HUES64 (cell line): ENCODE results near the gene PTRHD1.
"Not testable (repeated sequence)": the region's sequence is repeated elsewhere in the genome, so short reads cannot be mapped to it uniquely, and the experiment has no call there.

Experiments used
- H3K27ac ChIP-seq: 2 replicates; pipeline ENCODE4 v1.7.0; 2013; ENCODE audit warnings: low read depth, low read length, inconsistent platforms
- H3K27me3 ChIP-seq: 2 replicates; pipeline ENCODE4 v1.6.1; 2013; ENCODE audit warnings: mild to moderate bottlenecking, low read length; ENCODE audit not compliant: insufficient read depth
- H3K36me3 ChIP-seq: 2 replicates; pipeline ENCODE4 v1.6.1; 2013; ENCODE audit warnings: mild to moderate bottlenecking, low read length; ENCODE audit not compliant: insufficient read depth
- H3K4me1 ChIP-seq: 2 replicates; pipeline ENCODE4 v1.6.1; 2013; ENCODE audit warnings: mild to moderate bottlenecking, low read length, moderate library complexity; ENCODE audit not compliant: insufficient read depth
- H3K4me3 ChIP-seq: 2 replicates; pipeline ENCODE4 v1.5.1; 2013; ENCODE audit warnings: mild to moderate bottlenecking, low read length, moderate library complexity
- H3K9ac ChIP-seq: 2 replicates; pipeline ENCODE4 v1.6.1; 2013; ENCODE audit warnings: mild to moderate bottlenecking, low read depth, low read length
- H3K9me3 ChIP-seq: 2 replicates; pipeline ENCODE4 v1.6.1; 2013; ENCODE audit warnings: low read depth, low read length; ENCODE audit not compliant: insufficient read depth
- WGBS: fragments of 150-250, 120-280 bp; methylation state at CpG from one replicate; pipeline ENCODE4 v1.1.7; 2013; ENCODE audit warnings: missing lambda C conversion rate; 5-methylcytosine and 5-hydroxymethylcytosine counted together

Gene PTRHD1

DNA sequence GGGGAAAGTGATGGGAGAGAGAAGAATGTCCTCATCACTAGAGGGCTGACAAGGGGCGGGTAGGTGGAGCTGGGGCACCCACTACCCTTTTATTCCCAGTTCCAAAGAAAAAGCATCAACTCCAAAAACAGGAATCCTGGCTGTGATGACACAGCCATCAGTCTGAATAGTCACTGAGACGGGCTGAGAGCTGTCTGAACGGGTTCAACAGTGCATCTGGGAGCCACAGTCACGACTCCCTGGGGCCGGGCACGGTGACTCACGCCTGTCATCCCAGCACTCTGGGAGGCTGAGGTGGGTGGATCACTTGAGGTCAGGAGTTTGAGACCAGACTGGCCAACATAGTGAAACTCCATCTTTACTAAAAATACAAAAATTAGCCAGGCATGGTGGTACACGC lies 42.2 kb upstream of the PTRHD1 start:
- H3K36me3 ChIP-seq: peaks cover 32% of the 10 kb centered on the region
- H3K27me3 ChIP-seq: not testable (repeated sequence)

GRCh38 chr2:24834733-24835395 lies 41.7 kb upstream of the PTRHD1 start:
- no peaks in the 10 kb centered on the region for H3K27me3 ChIP-seq
- H3K9me3 ChIP-seq: no peaks in the 10 kb centered on the region
- H3K27ac ChIP-seq: no peak overlapping the region
- peaks cover 32% of the 10 kb centered on the region for H3K36me3 ChIP-seq
- 94% methylated on average over 20 of the region's 20 CpGs for WGBS
- peaks cover 14% of the 10 kb centered on the region for H3K4me1 ChIP-seq
- H3K4me3 ChIP-seq: no peak overlapping the region
- no peak overlapping the region for H3K9ac ChIP-seq

More for the DNA sequence above, 42.2 kb upstream of the PTRHD1 start:
- WGBS: 92% methylated on average over 8 of the region's 8 CpGs
- H3K27ac ChIP-seq, H3K9ac ChIP-seq, H3K9me3 ChIP-seq, H3K4me3 ChIP-seq: not testable (repeated sequence)
- H3K4me1 ChIP-seq: peaks cover 14% of the 10 kb centered on the region

- no peak overlapping the region for H3K27ac ChIP-seq
- no peak overlapping the region for H3K9ac ChIP-seq
- peaks cover 32% of the 10 kb centered on the region for H3K36me3 ChIP-seq
- no peak overlapping the region for H3K4me3 ChIP-seq
- no peaks in the 10 kb centered on the region for H3K9me3 ChIP-seq
- no peaks in the 10 kb centered on the region for H3K27me3 ChIP-seq
- WGBS: 92% methylated on average over 32 of the region's 32 CpGs
- peaks cover 14% of the 10 kb centered on the region for H3K4me1 ChIP-seq
Observed at GRCh38 chr2:24833821-24834732, 40.9 kb upstream of the PTRHD1 start.

GRCh38 chr2:24832931-24833701 lies 39.9 kb upstream of the PTRHD1 start:
- peaks cover 32% of the 10 kb centered on the region for H3K36me3 ChIP-seq
- 0 out of 2 replicates have a peak overlapping the region, but pooled peaks have one; percentile 13 for H3K27ac ChIP-seq
- H3K27me3 ChIP-seq: no peaks in the 10 kb centered on the region
- 51% methylated on average over 22 of the region's 22 CpGs for WGBS
- no peak overlapping the region for H3K4me3 ChIP-seq
- no peaks in the 10 kb centered on the region for H3K9me3 ChIP-seq
- H3K9ac ChIP-seq: no peak overlapping the region
- peaks cover 14% of the 10 kb centered on the region for H3K4me1 ChIP-seq

DNA sequence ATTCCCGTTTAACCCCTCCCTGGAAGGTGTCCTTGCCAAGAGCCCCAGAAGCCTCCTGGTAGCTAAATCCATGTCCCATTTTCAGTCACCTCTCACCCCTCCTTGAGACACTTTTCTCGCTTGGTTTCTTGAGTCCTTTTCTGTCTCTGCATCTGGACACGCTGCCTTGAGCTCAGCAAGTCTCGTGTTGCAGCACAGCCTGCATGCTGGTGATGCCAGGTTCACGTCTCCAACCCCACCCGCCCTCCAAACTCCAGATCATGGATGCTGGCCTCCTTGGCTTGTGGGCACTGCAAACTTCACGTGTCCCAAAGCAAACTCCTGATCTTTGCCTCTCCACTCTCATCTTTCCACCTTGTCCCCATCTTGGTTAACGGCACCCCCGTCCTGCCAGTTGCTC lies 39.3 kb upstream of the PTRHD1 start:
- Histone ChIP-seq H3K27ac (0 out of 2 replicates have a peak overlapping the region, but pooled peaks have one; percentile 13), H3K4me3 (no peak overlapping the region), H3K9me3 (no peaks in the 10 kb centered on the region), H3K27me3 (no peaks in the 10 kb centered on the region), H3K36me3 (peaks cover 30% of the 10 kb centered on the region), H3K9ac (no peak overlapping the region; the same call in 1 of the 2 replicates), H3K4me1 (peaks cover 14% of the 10 kb centered on the region)
- 69% methylated on average over 9 of the region's 9 CpGs for WGBS

- Histone ChIP-seq H3K27ac (no peak overlapping the region), H3K4me1 (peaks cover 14% of the 10 kb centered on the region), H3K36me3 (peaks cover 26% of the 10 kb centered on the region), H3K4me3 (no peak overlapping the region), H3K9ac (no peak overlapping the region; the same call in 1 of the 2 replicates), H3K9me3 (no peaks in the 10 kb centered on the region), H3K27me3 (no peaks in the 10 kb centered on the region)
- WGBS: 62% methylated on average over 14 of the region's 14 CpGs
Observed at GRCh38 chr2:24832073-24832461, 38.9 kb upstream of the PTRHD1 start.

GRCh38 chr2:24831221-24832072 lies 38.3 kb upstream of the PTRHD1 start:
- Histone ChIP-seq H3K9me3 (no peaks in the 10 kb centered on the region), H3K36me3 (peaks cover 24% of the 10 kb centered on the region), H3K4me1 (peaks cover 14% of the 10 kb centered on the region), H3K9ac (no peak overlapping the region), H3K4me3 (no peak overlapping the region), H3K27ac (no peak overlapping the region), H3K27me3 (no peaks in the 10 kb centered on the region)
- 89% methylated on average over 14 of the region's 18 CpGs for WGBS

DNA sequence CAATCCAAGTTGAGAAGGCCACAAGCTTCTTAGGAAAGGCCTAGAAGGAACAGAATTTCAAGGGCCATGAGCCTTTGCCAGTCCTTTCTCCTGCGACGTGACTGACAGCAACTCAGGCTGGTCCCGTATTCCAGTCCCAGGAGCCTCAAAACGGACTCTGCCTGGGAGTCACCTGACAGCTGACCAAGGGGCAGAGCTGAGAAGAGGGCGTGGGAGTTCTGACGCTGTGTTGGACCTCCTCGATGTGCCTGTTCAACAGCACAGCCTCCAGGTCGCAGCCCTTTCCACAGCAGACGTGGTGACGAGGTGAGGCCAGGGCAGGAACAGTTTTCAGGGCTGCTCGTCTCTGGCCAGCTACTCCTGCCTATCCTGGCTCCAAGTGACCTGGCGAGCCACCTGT lies 37.6 kb upstream of the PTRHD1 start:
- 95% methylated on average over 12 of the region's 12 CpGs for WGBS
- peaks cover 23% of the 10 kb centered on the region; the same call in 1 of the 2 replicates for H3K36me3 ChIP-seq
- no peaks in the 10 kb centered on the region for H3K27me3 ChIP-seq
- H3K27ac ChIP-seq: no peak overlapping the region
- H3K4me1 ChIP-seq: peaks cover 14% of the 10 kb centered on the region
- H3K4me3 ChIP-seq: no peak overlapping the region
- no peaks in the 10 kb centered on the region for H3K9me3 ChIP-seq
- no peak overlapping the region for H3K9ac ChIP-seq

DNA sequence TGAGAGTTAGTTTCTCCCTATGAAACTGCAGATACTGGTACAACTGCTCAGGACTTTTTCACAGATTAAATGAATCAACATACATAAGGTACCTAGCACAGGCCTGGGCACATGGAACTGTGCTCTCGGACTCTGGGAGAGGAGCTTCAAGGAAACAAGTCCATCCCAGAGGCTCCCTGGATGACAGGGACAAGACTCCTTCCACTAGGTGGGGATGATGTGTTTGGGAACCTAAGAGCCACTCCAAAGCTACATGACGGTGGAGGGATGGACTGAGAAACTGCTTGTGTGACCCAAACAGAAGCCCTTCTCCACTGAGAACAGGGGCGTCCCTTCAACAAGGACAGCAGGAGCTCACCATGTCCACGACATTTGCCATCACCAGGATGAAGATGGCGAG lies 37.2 kb upstream of the PTRHD1 start:
- Histone ChIP-seq H3K36me3 (peaks cover 23% of the 10 kb centered on the region; the same call in 1 of the 2 replicates), H3K4me3 (no peak overlapping the region), H3K9ac (no peak overlapping the region), H3K27me3 (no peaks in the 10 kb centered on the region), H3K27ac (no peak overlapping the region), H3K4me1 (peaks cover 14% of the 10 kb centered on the region), H3K9me3 (no peaks in the 10 kb centered on the region)
- 85% methylated on average over 5 of the region's 5 CpGs for WGBS

DNA sequence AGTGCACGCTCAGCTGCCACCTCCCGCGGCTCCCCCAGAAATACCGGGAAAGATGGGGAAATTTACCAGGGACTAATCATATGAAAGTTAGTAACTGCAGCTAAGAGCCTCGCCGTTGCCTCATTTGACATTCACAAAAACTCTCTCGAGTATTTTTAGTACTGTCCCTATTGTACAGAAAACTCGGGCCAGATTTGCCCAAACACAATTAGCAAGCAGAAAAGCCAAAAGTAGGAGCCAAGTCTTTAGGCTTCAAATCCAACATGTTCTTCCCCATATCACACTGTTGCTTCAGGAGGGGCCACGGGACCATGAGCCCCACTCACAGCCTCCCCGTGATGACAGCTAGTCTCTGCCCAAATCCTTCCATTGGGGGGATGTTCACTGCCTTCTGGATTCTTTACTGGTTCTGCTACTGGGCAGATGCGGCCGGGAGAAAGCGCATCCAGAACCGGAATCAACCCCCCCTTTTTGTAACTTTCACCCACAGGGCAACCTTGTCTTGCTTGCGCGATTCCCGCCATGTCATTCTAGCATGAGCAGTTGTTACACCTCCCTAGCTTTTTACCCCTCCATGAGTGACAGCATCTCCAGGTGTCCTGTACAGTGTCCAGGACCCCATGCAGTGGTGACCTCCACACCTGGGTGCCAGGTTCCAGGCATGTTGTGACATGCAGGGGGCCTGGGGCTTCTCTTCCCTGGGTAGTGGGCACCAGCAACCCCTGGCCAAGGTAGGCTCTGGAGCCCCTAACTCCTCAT lies 35.2 kb upstream of the PTRHD1 start:
- H3K27ac ChIP-seq: no peak overlapping the region
- no peak overlapping the region for H3K9ac ChIP-seq
- WGBS: 93% methylated on average over 17 of the region's 17 CpGs
- H3K4me1 ChIP-seq: peaks cover 14% of the 10 kb centered on the region
- no peak overlapping the region for H3K4me3 ChIP-seq
- H3K36me3 ChIP-seq: peaks cover 27% of the 10 kb centered on the region
- H3K9me3 ChIP-seq: no peaks in the 10 kb centered on the region
- H3K27me3 ChIP-seq: no peaks in the 10 kb centered on the region
